Endothelial cell of umbilical vein (primary cell): ENCODE results near the gene FAM110C.

Experiments
- EZH2 ChIP-seq: IDR thresholded peaks from 2 replicates; pipeline ENCODE4 v1.6.1; 2012; ENCODE audit warnings: borderline replicate concordance, low read depth, mild to moderate bottlenecking, moderate library complexity, low read length, inconsistent platforms; ENCODE audit not compliant: severe bottlenecking
- JUN ChIP-seq: IDR thresholded peaks from 2 replicates; pipeline ENCODE4 v1.6.1; 2011; ENCODE audit warnings: borderline replicate concordance, low read depth; ENCODE audit not compliant: insufficient read length, insufficient read depth
- MAX ChIP-seq: IDR thresholded peaks from 2 replicates; pipeline ENCODE4 v1.6.1; 2011; ENCODE audit not compliant: insufficient read depth, insufficient read length
- MYC ChIP-seq: IDR thresholded peaks from one replicate; pipeline ENCODE4 v1.6.1; 2011; ENCODE audit warnings: mild to moderate bottlenecking, low read depth, low read length
- POLR2AphosphoS5 ChIP-seq: IDR thresholded peaks from 2 replicates; pipeline ENCODE4 v1.6.1; 2012; ENCODE audit warnings: low read depth, mild to moderate bottlenecking, control low read depth, low read length, moderate library complexity; ENCODE audit not compliant: insufficient read depth
- TF ChIP-seq, protein P1 (sequence below), 2 donors: IDR thresholded peaks; 1 replicate in 1 of 2; 2 replicates in 1 of 2; pipeline ENCODE4 v1.5.1; 2011; ENCODE audit warnings: low read length in 2 of 2, mild to moderate bottlenecking in 2 of 2, moderate library complexity in 2 of 2, control low read depth in 1 of 2, inconsistent platforms in 1 of 2, low read depth in 1 of 2; ENCODE audit not compliant: insufficient read depth in 1 of 2; ENCODE audit errors: extremely low read depth in 1 of 2

- TF ChIP-seq, protein P1, sequence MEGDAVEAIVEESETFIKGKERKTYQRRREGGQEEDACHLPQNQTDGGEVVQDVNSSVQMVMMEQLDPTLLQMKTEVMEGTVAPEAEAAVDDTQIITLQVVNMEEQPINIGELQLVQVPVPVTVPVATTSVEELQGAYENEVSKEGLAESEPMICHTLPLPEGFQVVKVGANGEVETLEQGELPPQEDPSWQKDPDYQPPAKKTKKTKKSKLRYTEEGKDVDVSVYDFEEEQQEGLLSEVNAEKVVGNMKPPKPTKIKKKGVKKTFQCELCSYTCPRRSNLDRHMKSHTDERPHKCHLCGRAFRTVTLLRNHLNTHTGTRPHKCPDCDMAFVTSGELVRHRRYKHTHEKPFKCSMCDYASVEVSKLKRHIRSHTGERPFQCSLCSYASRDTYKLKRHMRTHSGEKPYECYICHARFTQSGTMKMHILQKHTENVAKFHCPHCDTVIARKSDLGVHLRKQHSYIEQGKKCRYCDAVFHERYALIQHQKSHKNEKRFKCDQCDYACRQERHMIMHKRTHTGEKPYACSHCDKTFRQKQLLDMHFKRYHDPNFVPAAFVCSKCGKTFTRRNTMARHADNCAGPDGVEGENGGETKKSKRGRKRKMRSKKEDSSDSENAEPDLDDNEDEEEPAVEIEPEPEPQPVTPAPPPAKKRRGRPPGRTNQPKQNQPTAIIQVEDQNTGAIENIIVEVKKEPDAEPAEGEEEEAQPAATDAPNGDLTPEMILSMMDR (IDR thresholded peaks at IDR 0.05; ENCODE audit: extremely low read depth in 1 of 2, insufficient read depth in 1 of 2, low read depth in 1 of 2, low read length in 2 of 2) = no peak
- TF ChIP-seq EZH2 (no peak), MYC (no peak), JUN (no peak), POLR2AphosphoS5 (no peak), MAX (no peak)
Observed at GRCh38 chr2:28406-28975, 17.8 kb downstream of the FAM110C start.
